HEK293 (cell line): ENCODE measurements around the gene IGFBP2.

Experiments
- CTCF ChIA-PET: fragments of 350-600 bp; formaldehyde crosslinking; extraction: SDS; loops from one replicate; lab custom pipeline; 2021; ENCODE audit warnings: antibody characterized with exemption; lab: Yijun Ruan, JAX
- POLR2A ChIA-PET: fragments of 300-600 bp; formaldehyde crosslinking; extraction: SDS; loops from one replicate; lab custom pipeline; 2020; ENCODE audit warnings: antibody characterized with exemption, inconsistent platforms; lab: Yijun Ruan, JAX
- H3K27ac ChIP-seq: fragments of 200-500 bp; sonication (Bioruptor generic); 2 replicates; pipeline ENCODE4 v1.5.1; 2014; ENCODE audit warnings: low read depth, low read length, control low read depth, inconsistent platforms; ENCODE audit errors: extremely low read depth
- H3K36me3 ChIP-seq, 2 experiments: fragments of 200-500 bp in 1 of 2; sonication (Bioruptor generic) in 1 of 2; 1 replicate in 1 of 2; 2 replicates in 1 of 2; pipeline ENCODE4 v1.5.1; 2014 to 2017; ENCODE audit warnings: inconsistent platforms in 2 of 2, low read length in 2 of 2; ENCODE audit not compliant: control insufficient read depth in 2 of 2, insufficient read depth in 1 of 2
- H3K4me1 ChIP-seq: fragments of 200-500 bp; sonication (Bioruptor generic); 2 replicates; pipeline ENCODE4 v1.5.1; 2014; ENCODE audit warnings: mild to moderate bottlenecking, low read length, inconsistent platforms; ENCODE audit not compliant: control insufficient read depth, insufficient read depth
- H3K4me3 ChIP-seq: 2 replicates; pipeline ENCODE4 v1.5.1; 2011; ENCODE audit warnings: low read depth, mild to moderate bottlenecking, control low read depth, low read length, moderate library complexity
- H3K9me3 ChIP-seq: fragments of 200-500 bp; sonication (Bioruptor generic); 2 replicates; pipeline ENCODE4 v1.5.1; 2014; ENCODE audit warnings: low read depth, low read length, inconsistent platforms; ENCODE audit not compliant: control insufficient read depth, insufficient read depth
- BCL11B ChIP-seq: fragments of 450-650 bp; formaldehyde crosslinking; IDR thresholded peaks from 2 replicates; pipeline ENCODE4 v1.5.1; 2016; ENCODE audit warnings: low read depth, missing biosample characterization, missing genetic modification characterization
- BCL6B ChIP-seq: fragments of 450-650 bp; formaldehyde crosslinking; IDR thresholded peaks from 2 replicates; pipeline ENCODE4 v1.5.1; 2017; ENCODE audit warnings: missing biosample characterization, missing genetic modification characterization
- CTCF ChIP-seq: fragments of 450-650 bp; formaldehyde crosslinking; IDR thresholded peaks from 2 replicates; pipeline ENCODE4 v1.5.1; 2016; ENCODE audit warnings: missing biosample characterization, missing genetic modification characterization
- HOXC10 ChIP-seq: sonication (generic); formaldehyde crosslinking; IDR thresholded peaks from 2 replicates; pipeline ENCODE4 v1.8.1; 2023; ENCODE audit warnings: mild to moderate bottlenecking, missing genetic modification reagents
- INSM2 ChIP-seq: fragments of 450-650 bp; formaldehyde crosslinking; IDR thresholded peaks from 2 replicates; pipeline ENCODE4 v1.5.1; 2016; ENCODE audit warnings: missing biosample characterization, missing genetic modification characterization
- KLF1 ChIP-seq: fragments of 450-650 bp; formaldehyde crosslinking; IDR thresholded peaks from 2 replicates; pipeline ENCODE4 v1.5.1; 2016; ENCODE audit warnings: missing biosample characterization, missing genetic modification characterization
- KLF17 ChIP-seq: fragments of 450-650 bp; formaldehyde crosslinking; IDR thresholded peaks from 2 replicates; pipeline ENCODE4 v1.5.1; 2016; ENCODE audit warnings: missing biosample characterization, missing genetic modification characterization
- KLF7 ChIP-seq: fragments of 450-650 bp; formaldehyde crosslinking; IDR thresholded peaks from 2 replicates; pipeline ENCODE4 v1.5.1; 2016; ENCODE audit warnings: missing biosample characterization, missing genetic modification characterization, borderline replicate concordance
- MYNN ChIP-seq: fragments of 450-650 bp; formaldehyde crosslinking; IDR thresholded peaks from 2 replicates; pipeline ENCODE4 v1.5.1; 2016; ENCODE audit warnings: missing biosample characterization, missing genetic modification characterization, borderline replicate concordance
- ZNF169 ChIP-seq: fragments of 450-650 bp; formaldehyde crosslinking; IDR thresholded peaks from 2 replicates; pipeline ENCODE4 v1.5.1; 2016; ENCODE audit warnings: missing biosample characterization, missing genetic modification characterization
- ZNF19 ChIP-seq: fragments of 450-650 bp; formaldehyde crosslinking; IDR thresholded peaks from 2 replicates; pipeline ENCODE4; 2016; ENCODE audit warnings: missing biosample characterization, missing genetic modification characterization, low read depth
- ZNF221 ChIP-seq: fragments of 450-650 bp; formaldehyde crosslinking; IDR thresholded peaks from 2 replicates; pipeline ENCODE4 v1.5.1; 2017; ENCODE audit warnings: missing biosample characterization, missing genetic modification characterization, borderline replicate concordance
- ZNF24 ChIP-seq: fragments of 450-650 bp; formaldehyde crosslinking; IDR thresholded peaks from 2 replicates; pipeline ENCODE4 v1.5.1; 2016; ENCODE audit warnings: missing biosample characterization, missing genetic modification characterization
- ZNF302 ChIP-seq: fragments of 450-650 bp; formaldehyde crosslinking; IDR thresholded peaks from 2 replicates; pipeline ENCODE4 v1.5.1; 2016; ENCODE audit warnings: missing biosample characterization, missing genetic modification characterization, low read depth
- ZNF394 ChIP-seq: fragments of 450-650 bp; formaldehyde crosslinking; IDR thresholded peaks from 2 replicates; pipeline ENCODE4 v1.5.1; 2016; ENCODE audit warnings: missing biosample characterization, missing genetic modification characterization, mild to moderate bottlenecking, moderate library complexity, borderline replicate concordance
- ZNF416 ChIP-seq: fragments of 450-650 bp; formaldehyde crosslinking; IDR thresholded peaks from 2 replicates; pipeline ENCODE4 v1.5.1; 2016; ENCODE audit warnings: missing biosample characterization, missing genetic modification characterization
- ZNF423 ChIP-seq: fragments of 450-650 bp; formaldehyde crosslinking; IDR thresholded peaks from 2 replicates; pipeline ENCODE4 v1.5.1; 2016; ENCODE audit warnings: missing biosample characterization, missing genetic modification characterization
- ZNF510 ChIP-seq: fragments of 450-650 bp; formaldehyde crosslinking; IDR thresholded peaks from 2 replicates; pipeline ENCODE4 v1.5.1; 2018; ENCODE audit warnings: mild to moderate bottlenecking, missing genetic modification characterization, missing biosample characterization; ENCODE audit not compliant: insufficient replicate concordance
- ZNF530 ChIP-seq: fragments of 450-650 bp; formaldehyde crosslinking; IDR thresholded peaks from 2 replicates; pipeline ENCODE4 v1.5.1; 2016; ENCODE audit warnings: low read depth, missing biosample characterization, missing genetic modification characterization
- ZNF623 ChIP-seq: fragments of 450-650 bp; formaldehyde crosslinking; IDR thresholded peaks from 2 replicates; pipeline ENCODE4 v1.5.1; 2016; ENCODE audit warnings: missing biosample characterization, missing genetic modification characterization
- ZNF660 ChIP-seq: fragments of 450-650 bp; IDR thresholded peaks from 2 replicates; pipeline ENCODE4 v1.5.1; 2018; ENCODE audit warnings: missing biosample characterization, mild to moderate bottlenecking, missing genetic modification characterization
- ZNF677 ChIP-seq: fragments of 450-650 bp; IDR thresholded peaks from 2 replicates; pipeline ENCODE4 v1.5.0; 2018; ENCODE audit warnings: missing biosample characterization, mild to moderate bottlenecking, missing genetic modification characterization, moderate library complexity
- ZNF76 ChIP-seq: fragments of 450-650 bp; formaldehyde crosslinking; IDR thresholded peaks from 2 replicates; pipeline ENCODE4; 2016; ENCODE audit warnings: low read depth, missing biosample characterization, missing genetic modification characterization, borderline replicate concordance
- ZNF792 ChIP-seq: fragments of 450-650 bp; formaldehyde crosslinking; IDR thresholded peaks from 2 replicates; pipeline ENCODE4 v1.5.1; 2016; ENCODE audit warnings: missing biosample characterization, missing genetic modification characterization

Gene IGFBP2

GRCh38 chr2:216636551-216637450 is 3.6 kb downstream of the IGFBP2 start:
- H3K4me1 ChIP-seq, result peaks cover 19% of the 10 kb centered on the region
- CTCF ChIA-PET, result no interaction called here
- peaks cover 0 to 6% of the 10 kb centered on the region in 2 experiments; a peak in 2 of 3 replicates for H3K36me3 ChIP-seq
- no peaks in the 10 kb centered on the region for H3K9me3 ChIP-seq
- no peak overlapping the region for H3K4me3 ChIP-seq
- POLR2A ChIA-PET, result interaction anchor here (1.0 kb wide), 1 partner anchor 13 kb away, joined by 3 read pairs; no protein-coding TSS in a partner anchor
- TF ChIP-seq KLF7 (tag by site-specific recombination) (no peak), KLF17 (tag by site-specific recombination) (peak; percentile 36; the same call in 1 of the 2 replicates), KLF1 (tag by site-specific recombination) (peak; percentile 62), ZNF416 (tag by site-specific recombination) (no peak)
- H3K27ac ChIP-seq, result no peak overlapping the region

- ChIA-PET CTCF (interaction anchor here (0.7 kb wide), 1 partner anchor 117 kb away, joined by 3 read pairs; no protein-coding TSS in a partner anchor), POLR2A (interaction anchor here (1.0 kb wide), 1 partner anchor 13 kb away, joined by 3 read pairs; no protein-coding TSS in a partner anchor)
- no peak for TF ChIP-seq ZNF302
- no peak for TF ChIP-seq ZNF677 (tag by site-specific recombination)
- no peak for TF ChIP-seq ZNF623 (tag by site-specific recombination)
- no peak for TF ChIP-seq BCL11B (tag by site-specific recombination)
- no peak for TF ChIP-seq ZNF510
- no peak for TF ChIP-seq HOXC10 (CRISPR knock-in tag)
- TF ChIP-seq ZNF169 (tag by site-specific recombination), result no peak
- TF ChIP-seq ZNF19, result no peak
- Histone ChIP-seq H3K9me3 (no peaks in the 10 kb centered on the region), H3K36me3 (peaks cover 0 to 6% of the 10 kb centered on the region in 2 experiments; a peak in 2 of 3 replicates), H3K27ac (no peak overlapping the region), H3K4me3 (no peak overlapping the region), H3K4me1 (peaks cover 19% of the 10 kb centered on the region)
These were observed 4.3 kb downstream of the IGFBP2 start for GRCh38 chr2:216637472-216637871.

- no peak overlapping the region for H3K4me3 ChIP-seq
- POLR2A ChIA-PET, result no interaction called here
- TF ChIP-seq CTCF (tag by site-specific recombination) (no peak), ZNF24 (tag by site-specific recombination) (no peak), ZNF221 (tag by site-specific recombination) (no peak), BCL6B (tag by site-specific recombination) (no peak), ZNF416 (tag by site-specific recombination) (no peak), ZNF394 (tag by site-specific recombination) (no peak), INSM2 (tag by site-specific recombination) (no peak), ZNF530 (no peak), ZNF76 (tag by site-specific recombination) (no peak), ZNF792 (tag by site-specific recombination) (no peak), MYNN (tag by site-specific recombination) (no peak), ZNF660 (no peak), ZNF423 (tag by site-specific recombination) (no peak)
- H3K27ac ChIP-seq, result no peak overlapping the region
- CTCF ChIA-PET, result no interaction called here
- peaks cover 0 to 6% of the 10 kb centered on the region in 2 experiments; a peak in 2 of 3 replicates for H3K36me3 ChIP-seq
- no peaks in the 10 kb centered on the region for H3K4me1 ChIP-seq
- no peaks in the 10 kb centered on the region for H3K9me3 ChIP-seq
These were observed 10.9 kb downstream of the IGFBP2 start for GRCh38 chr2:216643986-216644659.
